ENCODE results near the gene RTL3.

DNA sequence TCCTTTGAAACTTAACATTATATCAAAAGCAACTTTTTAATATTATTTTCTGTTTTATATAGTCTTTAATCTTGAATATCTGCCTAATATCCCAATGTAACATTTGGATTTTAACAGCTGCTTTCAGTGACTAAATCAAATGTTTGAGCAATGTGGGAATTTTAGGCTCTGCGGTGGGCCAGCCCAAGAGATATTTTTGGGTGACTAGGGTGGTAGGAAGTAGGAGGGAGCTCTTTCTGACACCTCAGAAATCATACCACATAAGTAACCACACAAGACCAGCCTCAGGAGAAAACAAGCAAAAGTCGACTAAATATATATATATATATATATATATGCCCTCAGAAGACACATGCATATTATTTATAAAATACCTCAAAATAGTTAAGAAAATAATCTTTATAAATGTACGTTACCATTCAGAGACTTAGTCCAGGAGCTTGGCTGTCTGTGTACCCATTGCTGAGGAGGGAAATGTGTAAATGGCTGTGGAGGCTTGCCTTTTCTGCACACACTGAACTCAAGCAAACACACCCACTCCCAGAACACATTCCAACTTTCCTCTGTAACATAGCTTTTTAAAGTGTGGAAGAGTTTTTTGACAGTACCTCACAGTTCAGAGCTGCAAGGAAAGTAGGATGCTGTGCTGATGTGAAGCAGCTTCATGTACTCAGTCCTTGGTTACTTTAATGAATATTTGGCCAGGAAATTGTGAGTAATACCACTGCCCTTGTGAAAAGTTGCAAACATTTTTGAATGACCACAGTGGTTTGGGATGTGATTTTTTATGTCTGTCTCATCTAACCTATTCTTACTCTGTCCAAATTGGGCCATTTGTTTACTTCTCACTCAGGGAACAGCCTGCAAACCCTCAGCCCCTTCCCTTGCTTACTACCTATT, at the start of gene RTL3:
- no peak for TF ChIP-seq CTCF (IDR thresholded peaks at IDR 0.05)
- TF ChIP-seq POLR2A (IDR thresholded peaks at IDR 0.05), result no peak

All from Peyer's patch (tissue), 4 donors.